Activated B cell treated with CpG ODN at 0.5 μM for 24 hours (primary cell): ENCODE results near the gene LONRF2. TPM values are rescaled to one million over a fixed set of nuclear protein-coding genes. Genes with fewer than 3 reads are reported as not detected.

Experiments
- ATAC-seq: fragments of 200-7000 bp; cut with Tn5 transposase; one replicate; pipeline ENCODE4 v1.10.0; 2021; ENCODE audit warnings: low read depth, mild to moderate bottlenecking, moderate library complexity
- CTCF ChIA-PET: fragments of 350-600 bp; sonication (Branson Sonifier 250); formaldehyde crosslinking; loops from one replicate; lab custom pipeline; 2021; ENCODE audit warnings: antibody characterized with exemption; lab: Charles Lee
- POLR2A ChIA-PET: fragments of 350-600 bp; sonication (Branson Sonifier 250); formaldehyde crosslinking; loops from one replicate; lab custom pipeline; 2021; ENCODE audit warnings: antibody characterized with exemption; lab: Charles Lee
- DNase-seq: peaks from one replicate; pipeline ENCODE4 v3.0.0; 2022
- H3K27ac Mint-ChIP-seq: one replicate; pipeline ENCODE4 v1.8.0; 2020; ENCODE audit warnings: mixed read lengths
- H3K27me3 Mint-ChIP-seq: one replicate; pipeline ENCODE4 v1.8.0; 2021; ENCODE audit warnings: mixed read lengths
- H3K36me3 Mint-ChIP-seq: one replicate; pipeline ENCODE4 v1.8.0; 2021; ENCODE audit warnings: low read depth, mixed read lengths
- H3K4me1 Mint-ChIP-seq: one replicate; pipeline ENCODE4 v1.8.0; 2021; ENCODE audit warnings: mixed read lengths
- H3K4me3 Mint-ChIP-seq: one replicate; pipeline ENCODE4 v1.8.0; 2020; ENCODE audit warnings: mild to moderate bottlenecking, mixed read lengths
- H3K9me3 Mint-ChIP-seq: one replicate; pipeline ENCODE4 v1.8.0; 2020; ENCODE audit warnings: mixed read lengths
- intact Hi-C: fragments of 100-400 bp; cut with micrococcal nuclease; formaldehyde crosslinking; loops from one replicate; pipeline ENCODE4 v1.15.1; 2024
- total RNA-seq: library from RNA; stranded (reverse); gene quantifications from 2 replicates; pipeline ENCODE4 v1.2.3, GENCODE V29; 2022
- TF ChIP-seq, protein P1 (sequence below): fragments of 200-600 bp; IDR thresholded peaks from one replicate; pipeline ENCODE4 v1.8.0; 2022; ENCODE audit warnings: antibody characterized with exemption, mild to moderate bottlenecking

LONRF2 gene
- total RNA-seq, 1 donor from 2014 or later, result 0.09 TPM

DNA sequence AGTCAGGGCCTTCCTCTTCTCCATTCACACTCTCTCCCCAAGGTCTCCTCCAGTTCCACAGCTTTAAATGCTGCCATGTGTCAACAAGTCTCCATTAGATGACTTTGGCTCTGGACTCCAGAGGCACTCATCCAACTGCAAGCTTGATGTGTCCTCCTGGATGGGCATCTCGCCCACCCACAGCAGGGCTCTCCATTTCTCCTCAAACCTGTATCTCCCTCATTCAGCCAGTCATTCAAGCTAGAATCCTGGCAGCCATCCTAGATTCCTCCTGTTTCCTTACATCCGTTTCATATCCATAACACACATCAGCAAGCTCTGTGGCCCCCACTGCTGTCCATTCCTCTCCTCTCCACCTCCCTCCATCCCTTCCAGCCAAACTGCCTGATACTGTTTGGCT lies 91.5 kb downstream of the LONRF2 start:
- ChIA-PET POLR2A (interaction anchor here (1.0 to 1.5 kb wide), 2 partner anchors 90 to 117 kb away, joined by 3 to 6 read pairs; no protein-coding TSS in a partner anchor), CTCF (interaction anchor here (2.2 kb wide), 1 partner anchor 88 kb away, joined by 5 read pairs; the partner anchor contains the start of gene AFF3)
- Mint-ChIP-seq H3K36me3 (no peaks in the 10 kb centered on the region), H3K4me3 (no peak overlapping the region), H3K9me3 (no peaks in the 10 kb centered on the region), H3K27ac (peak overlapping the region; percentile 43), H3K27me3 (no peaks in the 10 kb centered on the region), H3K4me1 (peaks cover 64% of the 10 kb centered on the region)
- TF ChIP-seq, protein P1, sequence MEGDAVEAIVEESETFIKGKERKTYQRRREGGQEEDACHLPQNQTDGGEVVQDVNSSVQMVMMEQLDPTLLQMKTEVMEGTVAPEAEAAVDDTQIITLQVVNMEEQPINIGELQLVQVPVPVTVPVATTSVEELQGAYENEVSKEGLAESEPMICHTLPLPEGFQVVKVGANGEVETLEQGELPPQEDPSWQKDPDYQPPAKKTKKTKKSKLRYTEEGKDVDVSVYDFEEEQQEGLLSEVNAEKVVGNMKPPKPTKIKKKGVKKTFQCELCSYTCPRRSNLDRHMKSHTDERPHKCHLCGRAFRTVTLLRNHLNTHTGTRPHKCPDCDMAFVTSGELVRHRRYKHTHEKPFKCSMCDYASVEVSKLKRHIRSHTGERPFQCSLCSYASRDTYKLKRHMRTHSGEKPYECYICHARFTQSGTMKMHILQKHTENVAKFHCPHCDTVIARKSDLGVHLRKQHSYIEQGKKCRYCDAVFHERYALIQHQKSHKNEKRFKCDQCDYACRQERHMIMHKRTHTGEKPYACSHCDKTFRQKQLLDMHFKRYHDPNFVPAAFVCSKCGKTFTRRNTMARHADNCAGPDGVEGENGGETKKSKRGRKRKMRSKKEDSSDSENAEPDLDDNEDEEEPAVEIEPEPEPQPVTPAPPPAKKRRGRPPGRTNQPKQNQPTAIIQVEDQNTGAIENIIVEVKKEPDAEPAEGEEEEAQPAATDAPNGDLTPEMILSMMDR, result no peak
- no peak for ATAC-seq
- DNase-seq, result no peak
- intact Hi-C loops, result no loop called here

DNA sequence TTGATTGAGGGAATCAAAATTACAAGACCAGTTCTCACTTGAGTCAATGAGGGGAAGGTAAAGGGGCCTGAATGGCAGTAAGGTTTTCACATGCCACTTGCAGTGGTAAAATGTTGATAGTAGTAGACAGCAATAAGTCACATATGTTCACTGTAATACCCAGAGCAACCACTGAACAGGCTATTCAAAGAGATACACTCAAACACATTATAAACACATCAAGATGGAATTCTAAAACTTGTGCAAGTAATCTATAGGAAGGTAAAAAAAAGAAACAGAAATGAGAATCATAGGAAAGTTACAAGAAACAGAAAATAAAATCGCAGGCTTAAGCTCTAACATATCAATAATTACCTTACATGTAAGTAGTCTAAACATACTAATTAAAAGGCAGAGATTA lies 93.3 kb downstream of the LONRF2 start:
- intact Hi-C loops, result no loop called here
- ChIA-PET CTCF (interaction anchor here (2.2 kb wide), 1 partner anchor 86 kb away, joined by 5 read pairs; the partner anchor contains the start of gene AFF3), POLR2A (interaction anchor here (1.8 kb wide), 1 partner anchor 87 kb away, joined by 6 read pairs; the partner anchor contains the start of gene AFF3)
- Mint-ChIP-seq H3K9me3 (no peaks in the 10 kb centered on the region), H3K4me1 (peaks cover 46% of the 10 kb centered on the region), H3K4me3 (no peak overlapping the region), H3K27me3 (peaks cover 7% of the 10 kb centered on the region), H3K27ac (peak overlapping the region; percentile 10), H3K36me3 (no peaks in the 10 kb centered on the region)
- ATAC-seq (peak; percentile 50), DNase-seq (no peak)
- TF ChIP-seq, protein P1, result no peak

DNA sequence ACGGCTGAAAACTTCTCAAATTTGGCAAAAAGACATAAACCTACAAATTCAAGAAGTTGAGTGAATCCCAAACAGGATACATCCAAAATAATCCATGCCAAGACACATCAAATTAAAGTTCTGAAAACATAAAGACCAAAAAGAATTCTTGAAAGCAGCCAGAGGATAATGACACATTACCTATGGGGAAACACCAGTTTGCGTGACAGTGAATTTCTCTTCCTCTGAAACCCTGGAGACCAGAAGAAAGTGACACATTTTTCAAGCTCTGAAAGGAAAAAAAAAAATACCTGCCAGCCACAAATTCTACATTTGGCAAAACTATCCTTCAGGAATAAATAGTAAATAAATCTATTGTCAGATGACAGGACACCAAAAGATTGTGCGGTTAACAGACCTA lies 93.9 kb downstream of the LONRF2 start:
- intact Hi-C loops, result no loop called here
- no peak overlapping the region for H3K4me3 Mint-ChIP-seq
- no peaks in the 10 kb centered on the region for H3K36me3 Mint-ChIP-seq
- H3K4me1 Mint-ChIP-seq, result peaks cover 42% of the 10 kb centered on the region
- peak overlapping the region; percentile 10 for H3K27ac Mint-ChIP-seq
- peak; percentile 40 for ATAC-seq
- DNase-seq, result no peak
- CTCF ChIA-PET, result no interaction called here
- H3K27me3 Mint-ChIP-seq, result peaks cover 7% of the 10 kb centered on the region
- H3K9me3 Mint-ChIP-seq, result no peaks in the 10 kb centered on the region
- TF ChIP-seq, protein P1, result no peak
- POLR2A ChIA-PET, result interaction anchor here (1.4 to 1.8 kb wide), 2 partner anchors 18 to 86 kb away, joined by 5 to 6 read pairs; partner anchors contain the start of gene AFF3

DNA sequence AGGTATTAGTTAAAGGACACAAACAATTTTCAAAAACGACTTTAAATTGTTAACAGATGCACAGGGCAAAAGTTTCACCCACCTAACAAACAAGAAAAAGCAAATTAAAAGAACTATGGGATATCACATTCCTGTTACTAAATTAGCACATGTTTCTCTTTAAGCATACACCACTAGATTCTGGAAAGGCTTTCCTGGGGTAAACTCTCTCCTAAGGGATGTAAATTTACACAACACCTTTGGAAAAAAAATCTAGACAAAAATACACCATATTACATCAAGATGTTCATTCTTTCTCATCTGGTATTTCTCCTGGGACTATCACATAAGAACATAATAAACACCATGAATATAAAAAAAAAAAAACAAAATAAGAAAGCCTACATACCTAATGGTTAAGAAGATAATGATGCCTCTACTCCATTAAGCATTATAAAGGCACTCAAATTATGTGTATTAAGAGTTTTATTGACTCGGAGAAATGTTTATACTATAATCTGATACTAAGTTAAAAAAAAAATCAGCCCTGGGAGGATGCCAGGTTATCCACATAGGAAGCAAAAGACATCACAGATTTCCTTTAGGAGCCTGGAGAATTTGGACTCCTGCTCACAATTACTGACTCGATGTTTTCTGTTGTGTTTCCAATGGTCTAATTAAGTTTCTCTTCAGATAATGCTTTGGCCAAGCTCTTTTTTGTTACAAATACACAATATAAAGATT lies 97.2 kb downstream of the LONRF2 start:
- Mint-ChIP-seq H3K4me1 (peaks cover 15% of the 10 kb centered on the region), H3K9me3 (no peaks in the 10 kb centered on the region), H3K4me3 (no peak overlapping the region), H3K27ac (no peak overlapping the region), H3K36me3 (no peaks in the 10 kb centered on the region), H3K27me3 (peaks cover 7% of the 10 kb centered on the region)
- TF ChIP-seq, protein P1, result no peak
- ChIA-PET CTCF (no interaction called here), POLR2A (no interaction called here)
- intact Hi-C loops, result no loop called here
- ATAC-seq (no peak), DNase-seq (no peak)

DNA sequence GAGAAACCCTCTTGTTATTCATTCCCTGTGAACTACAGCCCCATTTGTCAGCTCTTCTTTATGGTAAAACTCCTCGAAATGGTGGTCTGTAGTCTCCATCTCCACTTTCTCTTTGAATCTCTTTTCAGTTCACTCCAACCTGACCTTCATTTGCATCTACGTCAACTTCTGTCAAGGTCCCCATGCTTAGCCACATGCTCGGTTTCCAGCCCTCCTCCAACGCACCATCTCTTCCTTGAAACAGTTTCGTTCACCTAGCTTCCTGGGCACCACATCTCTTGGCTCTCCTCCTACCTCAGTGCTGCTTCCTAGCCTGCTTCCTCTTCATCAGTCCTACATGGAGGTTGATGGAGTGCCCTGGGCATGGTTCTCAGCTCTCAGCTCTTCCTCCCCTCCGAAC lies 98.8 kb downstream of the LONRF2 start:
- no peaks in the 10 kb centered on the region for H3K9me3 Mint-ChIP-seq
- ChIA-PET POLR2A (interaction anchor here (1.3 kb wide), 1 partner anchor 81 kb away, joined by 3 read pairs; the partner anchor contains the start of gene AFF3), CTCF (no interaction called here)
- DNase-seq, result no peak
- H3K36me3 Mint-ChIP-seq, result no peaks in the 10 kb centered on the region
- peaks cover 9% of the 10 kb centered on the region for H3K4me1 Mint-ChIP-seq
- no peak for ATAC-seq
- intact Hi-C loops, result no loop called here
- H3K4me3 Mint-ChIP-seq, result no peak overlapping the region
- H3K27ac Mint-ChIP-seq, result no peak overlapping the region
- H3K27me3 Mint-ChIP-seq, result peaks cover 7% of the 10 kb centered on the region
- TF ChIP-seq, protein P1, result no peak
